DND-41 (cell line): ENCODE measurements around the gene PRKAG2.

Experiments
- ATAC-seq: fragments of 200-7000 bp; cut with Tn5 transposase; 3 replicates; pipeline ENCODE4 v1.9.1; 2021; ENCODE audit warnings: low read depth; ENCODE audit not compliant: insufficient read depth
- DNase-seq: peaks from one replicate; pipeline ENCODE4 v3.0.0-alpha.2; 2020
- H2AFZ ChIP-seq: 2 replicates; pipeline ENCODE4 v1.6.0; 2012; ENCODE audit warnings: low read depth, low read length
- H3K27ac ChIP-seq: 2 replicates; pipeline ENCODE4 v1.5.1; 2012; ENCODE audit warnings: low read length, inconsistent platforms
- H3K27me3 ChIP-seq: fragments of 200-600 bp; sonication (generic); 2 replicates; pipeline ENCODE4 v1.6.0; 2012; ENCODE audit warnings: low read length, mild to moderate bottlenecking, inconsistent platforms; ENCODE audit not compliant: insufficient read depth, poor library complexity
- H3K36me3 ChIP-seq: 2 replicates; pipeline ENCODE4 v1.5.1; 2012; ENCODE audit warnings: low read length, inconsistent platforms; ENCODE audit not compliant: insufficient read depth
- H3K4me1 ChIP-seq: 2 replicates; pipeline ENCODE4 v1.5.1; 2012; ENCODE audit warnings: mild to moderate bottlenecking, low read length; ENCODE audit not compliant: insufficient read depth
- H3K4me2 ChIP-seq: 2 replicates; pipeline ENCODE4 v1.6.0; 2012; ENCODE audit warnings: mild to moderate bottlenecking, moderate library complexity, low read length, inconsistent platforms; ENCODE audit not compliant: insufficient read depth
- H3K4me3 ChIP-seq, 2 experiments: fragments of 200-600 bp in 1 of 2; shearing (Covaris generic) in 1 of 2; 2 replicates each; pipeline ENCODE4 v1.5.1; 2012 to 2016; ENCODE audit warnings: inconsistent platforms in 2 of 2, low read length in 2 of 2, mild to moderate bottlenecking in 2 of 2, low read depth in 1 of 2, moderate library complexity in 1 of 2
- H3K79me2 ChIP-seq: 2 replicates; pipeline ENCODE4 v1.6.0; 2012; ENCODE audit warnings: low read length, inconsistent platforms; ENCODE audit not compliant: insufficient read depth
- H3K9ac ChIP-seq: 2 replicates; pipeline ENCODE4 v1.6.0; 2012; ENCODE audit warnings: low read depth, mild to moderate bottlenecking, inconsistent platforms, low read length, moderate library complexity
- H3K9me3 ChIP-seq: 2 replicates; pipeline ENCODE4 v1.5.1; 2012; ENCODE audit warnings: low read length, moderate library complexity, mild to moderate bottlenecking, inconsistent platforms; ENCODE audit not compliant: insufficient read depth, severe bottlenecking
- H4K20me1 ChIP-seq: 2 replicates; pipeline ENCODE4 v1.6.0; 2012; ENCODE audit warnings: low read length; ENCODE audit not compliant: insufficient read depth
- CTCF ChIP-seq: IDR thresholded peaks from 2 replicates; pipeline ENCODE4 v1.5.1; 2012; ENCODE audit warnings: borderline replicate concordance, low read length, moderate library complexity, mild to moderate bottlenecking; ENCODE audit not compliant: poor library complexity, severe bottlenecking; ENCODE audit errors: extremely low read depth
- EZH2 ChIP-seq: IDR thresholded peaks from 3 replicates; pipeline ENCODE4 v1.6.1; 2012; ENCODE audit warnings: borderline replicate concordance, low read depth, mild to moderate bottlenecking, moderate library complexity, low read length, inconsistent platforms; ENCODE audit not compliant: severe bottlenecking

The PRKAG2 gene

GRCh38 chr7:151884312-151885201, 7.6 kb upstream of the PRKAG2 start:
- DNase-seq = no peak
- Histone ChIP-seq H3K27me3 (no peaks in the 10 kb centered on the region), H3K36me3 (no peaks in the 10 kb centered on the region), H3K9me3 (no peaks in the 10 kb centered on the region), H3K9ac (no peak overlapping the region), H2AFZ (no peak overlapping the region), H3K4me1 (no peaks in the 10 kb centered on the region), H3K27ac (no peak overlapping the region), H3K4me3 (no peak overlapping the region), H3K4me2 (no peak overlapping the region), H3K79me2 (no peaks in the 10 kb centered on the region), H4K20me1 (no peaks in the 10 kb centered on the region)
- TF ChIP-seq CTCF (no peak), EZH2 (no peak)
- no peak for ATAC-seq

- Histone ChIP-seq H2AFZ (no peak overlapping the region), H3K9ac (no peak overlapping the region), H3K4me3 (no peak overlapping the region), H3K27me3 (no peaks in the 10 kb centered on the region), H3K9me3 (no peaks in the 10 kb centered on the region), H3K4me2 (no peak overlapping the region), H3K27ac (no peak overlapping the region), H3K79me2 (no peaks in the 10 kb centered on the region), H3K36me3 (no peaks in the 10 kb centered on the region), H3K4me1 (no peaks in the 10 kb centered on the region), H4K20me1 (no peaks in the 10 kb centered on the region)
- no peak for DNase-seq
- no peak for TF ChIP-seq CTCF
- TF ChIP-seq EZH2 = no peak
- ATAC-seq = no peak
Measured at GRCh38 chr7:151883857-151884256, 6.9 kb upstream of the PRKAG2 start.

- Histone ChIP-seq H3K27ac (no peak overlapping the region), H3K27me3 (no peaks in the 10 kb centered on the region), H3K79me2 (no peaks in the 10 kb centered on the region), H3K4me2 (no peak overlapping the region), H4K20me1 (no peaks in the 10 kb centered on the region), H3K4me1 (no peaks in the 10 kb centered on the region), H3K4me3 (no peak overlapping the region), H2AFZ (no peak overlapping the region), H3K9me3 (no peaks in the 10 kb centered on the region), H3K9ac (no peak overlapping the region), H3K36me3 (no peaks in the 10 kb centered on the region)
- TF ChIP-seq CTCF (no peak), EZH2 (no peak)
- DNase-seq (no peak), ATAC-seq (no peak)
Measured at GRCh38 chr7:151882734-151883133, 5.8 kb upstream of the PRKAG2 start.

- Histone ChIP-seq H3K4me1 (no peaks in the 10 kb centered on the region), H3K36me3 (no peaks in the 10 kb centered on the region), H3K27me3 (no peaks in the 10 kb centered on the region), H3K9ac (no peak overlapping the region), H2AFZ (no peak overlapping the region), H3K4me2 (no peak overlapping the region), H3K27ac (no peak overlapping the region), H3K4me3 (no peak overlapping the region), H3K79me2 (no peaks in the 10 kb centered on the region), H4K20me1 (no peaks in the 10 kb centered on the region), H3K9me3 (no peaks in the 10 kb centered on the region)
- no peak for TF ChIP-seq CTCF
- no peak for TF ChIP-seq EZH2
- ATAC-seq (no peak), DNase-seq (no peak)
Measured at GRCh38 chr7:151880688-151881087, 3.8 kb upstream of the PRKAG2 start.
